Activated T-cell treated with anti-CD3 and anti-CD28 coated beads, Interleukin-2, amount 50 U/mL, for 24 hours (primary cell): Measurements from ENCODE around the gene HDAC9.

ENCODE experiments used
- DNase-seq: peaks from one replicate; pipeline ENCODE4 v3.0.0-alpha.2; 2020
- H3K27ac Mint-ChIP-seq: 2 replicates; pipeline ENCODE4 v1.8.0; 2020; ENCODE audit warnings: mild to moderate bottlenecking, mixed read lengths
- H3K27me3 Mint-ChIP-seq: 2 replicates; pipeline ENCODE4 v1.8.0; 2020; ENCODE audit warnings: mixed read lengths
- H3K36me3 Mint-ChIP-seq: 2 replicates; pipeline ENCODE4 v1.8.0; 2020; ENCODE audit warnings: low read depth, mixed read lengths
- H3K4me1 Mint-ChIP-seq: 2 replicates; pipeline ENCODE4 v1.8.0; 2020; ENCODE audit warnings: low read depth, mixed read lengths
- H3K4me3 Mint-ChIP-seq: 2 replicates; pipeline ENCODE4 v1.8.0; 2020; ENCODE audit warnings: mild to moderate bottlenecking, moderate library complexity, mixed read lengths
- H3K9me3 Mint-ChIP-seq: 2 replicates; pipeline ENCODE4 v1.8.0; 2020; ENCODE audit warnings: mixed read lengths

Gene HDAC9

DNA sequence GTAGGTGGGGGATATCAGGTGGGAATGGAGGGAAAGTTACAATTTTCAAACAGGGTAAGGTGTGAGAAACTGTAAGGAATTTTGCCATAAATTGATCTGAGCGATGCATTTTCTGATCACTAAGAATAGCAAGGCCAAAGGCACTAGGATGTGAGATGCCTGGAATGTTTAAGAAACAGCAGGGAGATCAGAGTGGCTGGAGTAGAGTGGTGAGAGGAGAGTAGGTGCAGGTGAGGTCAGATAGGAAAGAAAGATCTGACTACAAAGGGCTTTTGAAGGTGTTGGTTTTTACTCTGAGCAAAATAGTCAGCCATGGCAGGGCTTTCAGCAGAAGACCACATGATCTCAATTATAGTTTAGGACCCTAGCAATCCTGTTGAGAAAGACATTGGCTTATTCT lies 55.0 kb downstream of the HDAC9 start:
- Mint-ChIP-seq H3K27ac (no peak overlapping the region), H3K27me3 (no peaks in the 10 kb centered on the region), H3K36me3 (no peaks in the 10 kb centered on the region), H3K4me1 (no peaks in the 10 kb centered on the region), H3K9me3 (no peaks in the 10 kb centered on the region), H3K4me3 (no peak overlapping the region)
- no peak for DNase-seq

GRCh38 chr7:18552316-18552916 lies 56.9 kb downstream of the HDAC9 start:
- Mint-ChIP-seq H3K27ac (no peak overlapping the region), H3K9me3 (no peaks in the 10 kb centered on the region), H3K4me3 (no peak overlapping the region), H3K36me3 (no peaks in the 10 kb centered on the region), H3K27me3 (peaks cover 3% of the 10 kb centered on the region), H3K4me1 (no peaks in the 10 kb centered on the region)
- DNase-seq: no peak

DNA sequence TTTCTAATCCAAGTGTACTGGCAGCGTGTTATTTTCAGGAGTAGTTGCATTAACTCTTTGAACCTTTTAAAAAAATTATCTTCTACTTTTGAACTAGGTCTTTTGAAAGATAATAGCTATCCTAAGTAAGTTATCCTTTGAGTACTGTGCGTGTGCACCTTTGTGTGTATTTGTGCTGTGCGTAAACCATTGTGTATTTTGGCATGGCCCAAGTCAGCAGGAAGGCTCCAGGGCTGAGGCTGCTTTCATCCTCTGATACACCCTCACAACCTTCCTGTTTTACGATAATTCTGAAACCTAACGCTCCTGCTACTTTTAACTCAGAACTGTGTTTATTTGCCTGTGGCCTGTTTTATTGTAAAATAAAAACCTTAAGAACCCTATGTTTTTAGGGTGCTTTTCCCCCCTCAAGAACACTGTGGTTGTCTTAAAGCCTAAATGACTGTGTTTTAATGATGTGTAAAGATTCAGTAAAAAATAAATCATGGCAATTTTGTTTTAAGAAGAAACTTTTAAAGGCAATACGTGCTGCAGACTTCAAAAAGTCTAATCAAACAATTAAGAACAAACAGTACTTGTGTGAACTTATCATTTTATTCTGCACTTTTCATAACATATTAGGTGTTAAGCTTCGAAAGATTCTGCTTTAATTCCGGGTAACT lies 57.5 kb downstream of the HDAC9 start:
- Mint-ChIP-seq H3K27me3 (peaks cover 3% of the 10 kb centered on the region), H3K4me3 (no peak overlapping the region), H3K36me3 (no peaks in the 10 kb centered on the region), H3K27ac (no peak overlapping the region), H3K4me1 (no peaks in the 10 kb centered on the region), H3K9me3 (no peaks in the 10 kb centered on the region)
- no peak for DNase-seq

DNA sequence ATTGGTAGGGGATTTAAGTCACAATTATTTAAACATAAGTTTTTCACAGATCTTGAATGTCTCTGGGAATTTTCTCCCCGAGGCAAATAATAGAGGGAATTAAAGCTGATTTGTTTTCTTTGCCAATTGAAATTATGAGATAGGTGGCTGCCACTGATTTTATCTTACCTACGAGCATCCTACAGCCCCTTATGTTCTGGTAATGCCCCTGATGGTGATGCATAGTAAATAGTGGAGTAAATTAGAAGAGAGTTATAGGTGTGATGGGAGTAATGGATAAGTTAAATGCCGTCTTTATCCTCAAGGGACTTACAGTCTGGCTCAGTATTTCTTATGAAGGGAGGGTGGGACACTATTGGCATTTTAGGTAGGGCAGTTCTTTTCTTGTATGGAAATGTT lies 58.1 kb downstream of the HDAC9 start:
- DNase-seq: no peak
- Mint-ChIP-seq H3K9me3 (no peaks in the 10 kb centered on the region), H3K27me3 (peaks cover 3% of the 10 kb centered on the region), H3K27ac (no peak overlapping the region), H3K4me3 (no peak overlapping the region), H3K4me1 (no peaks in the 10 kb centered on the region), H3K36me3 (no peaks in the 10 kb centered on the region)

DNA sequence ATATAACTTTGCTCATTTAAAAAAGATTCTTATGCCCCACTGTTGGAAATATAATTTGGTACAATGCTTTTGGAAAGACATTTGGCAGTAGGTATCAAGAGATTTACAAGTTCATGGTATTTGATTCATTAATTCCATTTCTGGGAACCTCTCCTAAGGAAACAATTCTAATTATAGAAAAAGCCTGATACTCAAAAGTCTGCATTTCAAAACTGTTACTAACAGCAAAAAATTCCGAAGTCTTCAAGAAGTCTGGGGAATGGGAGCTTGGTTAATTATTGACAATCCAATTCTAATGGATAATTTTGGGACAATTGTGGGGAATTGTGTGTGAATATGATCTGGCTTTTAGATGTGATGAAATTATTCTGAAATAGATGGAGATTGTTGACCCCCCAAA lies 59.6 kb downstream of the HDAC9 start:
- Mint-ChIP-seq H3K9me3 (no peaks in the 10 kb centered on the region), H3K4me3 (no peak overlapping the region), H3K4me1 (no peaks in the 10 kb centered on the region), H3K27me3 (peaks cover 3% of the 10 kb centered on the region), H3K27ac (no peak overlapping the region), H3K36me3 (no peaks in the 10 kb centered on the region)
- DNase-seq: no peak

DNA sequence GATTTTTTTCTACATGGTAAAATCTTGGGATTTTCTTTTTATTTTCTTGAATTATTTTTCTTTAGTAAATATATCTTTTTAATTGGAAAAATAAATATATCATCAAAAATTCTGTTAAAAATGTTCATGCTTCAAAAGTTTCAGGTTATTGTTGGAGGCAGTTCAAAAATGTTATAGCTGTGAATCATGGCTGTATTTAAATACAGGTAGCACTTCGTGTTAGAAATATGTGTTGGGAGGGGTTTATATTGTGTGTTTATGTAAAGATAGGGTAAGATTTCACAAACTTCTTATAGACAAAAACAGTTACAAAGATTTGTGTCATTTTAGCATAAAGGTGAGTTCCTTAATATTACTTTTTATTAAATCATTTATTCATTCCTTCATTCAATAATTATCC lies 60.4 kb downstream of the HDAC9 start:
- H3K36me3 Mint-ChIP-seq: no peaks in the 10 kb centered on the region
- H3K27me3 Mint-ChIP-seq: peaks cover 3% of the 10 kb centered on the region
- no peaks in the 10 kb centered on the region for H3K4me1 Mint-ChIP-seq
- H3K9me3 Mint-ChIP-seq: no peaks in the 10 kb centered on the region
- DNase-seq: no peak
- H3K27ac Mint-ChIP-seq: no peak overlapping the region
- no peak overlapping the region for H3K4me3 Mint-ChIP-seq

GRCh38 chr7:18558503-18558902 lies 63.0 kb downstream of the HDAC9 start:
- H3K27ac Mint-ChIP-seq: no peak overlapping the region

GRCh38 chr7:18558910-18559309 lies 63.4 kb downstream of the HDAC9 start:
- H3K27ac Mint-ChIP-seq: no peak overlapping the region
- no peak for DNase-seq
- no peak overlapping the region for H3K4me3 Mint-ChIP-seq
- no peaks in the 10 kb centered on the region for H3K4me1 Mint-ChIP-seq
- H3K27me3 Mint-ChIP-seq: peaks cover 3% of the 10 kb centered on the region
- no peaks in the 10 kb centered on the region for H3K36me3 Mint-ChIP-seq
- H3K9me3 Mint-ChIP-seq: no peaks in the 10 kb centered on the region

More at GRCh38 chr7:18558503-18558902, 63.0 kb downstream of the HDAC9 start:
- no peak for DNase-seq
- no peak overlapping the region for H3K4me3 Mint-ChIP-seq
- no peaks in the 10 kb centered on the region for H3K9me3 Mint-ChIP-seq
- H3K27me3 Mint-ChIP-seq: peaks cover 3% of the 10 kb centered on the region
- H3K4me1 Mint-ChIP-seq: no peaks in the 10 kb centered on the region
- no peaks in the 10 kb centered on the region for H3K36me3 Mint-ChIP-seq

GRCh38 chr7:18559756-18560155 lies 64.2 kb downstream of the HDAC9 start:
- H3K27me3 Mint-ChIP-seq: peaks cover 3% of the 10 kb centered on the region
- H3K9me3 Mint-ChIP-seq: no peaks in the 10 kb centered on the region
- DNase-seq: no peak
- H3K36me3 Mint-ChIP-seq: no peaks in the 10 kb centered on the region
- no peak overlapping the region for H3K27ac Mint-ChIP-seq
- H3K4me3 Mint-ChIP-seq: no peak overlapping the region
- H3K4me1 Mint-ChIP-seq: no peaks in the 10 kb centered on the region

DNA sequence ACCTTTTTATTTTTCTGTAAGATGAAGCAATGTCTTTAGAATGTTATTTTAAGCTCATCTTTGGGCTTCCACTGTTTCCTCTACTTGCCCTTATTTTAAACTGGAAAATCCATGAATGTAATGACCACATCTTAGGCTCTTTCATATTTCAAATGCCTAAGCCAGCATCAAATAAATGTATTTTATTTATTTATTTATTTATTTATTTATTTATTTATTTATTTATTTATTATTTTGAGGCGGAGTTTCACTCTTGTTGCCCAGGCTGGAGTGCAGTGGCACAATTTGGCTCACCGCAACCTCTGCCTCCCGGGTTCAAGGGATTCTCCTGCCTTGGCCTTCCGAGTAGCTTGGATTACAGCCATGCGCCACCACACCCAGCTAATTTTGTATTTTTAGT lies 69.2 kb downstream of the HDAC9 start:
- Mint-ChIP-seq H3K27me3 (no peaks in the 10 kb centered on the region), H3K27ac (no peak overlapping the region), H3K4me3 (no peak overlapping the region), H3K4me1 (no peaks in the 10 kb centered on the region), H3K9me3 (no peaks in the 10 kb centered on the region), H3K36me3 (no peaks in the 10 kb centered on the region)
- DNase-seq: no peak

- Mint-ChIP-seq H3K27ac (no peak overlapping the region), H3K9me3 (no peaks in the 10 kb centered on the region), H3K4me1 (no peaks in the 10 kb centered on the region), H3K27me3 (no peaks in the 10 kb centered on the region), H3K4me3 (no peak overlapping the region), H3K36me3 (no peaks in the 10 kb centered on the region)
- DNase-seq: no peak
These were observed 69.8 kb downstream of the HDAC9 start for GRCh38 chr7:18565337-18565736.

- Mint-ChIP-seq H3K27ac (no peak overlapping the region), H3K27me3 (no peaks in the 10 kb centered on the region), H3K4me3 (no peak overlapping the region), H3K36me3 (no peaks in the 10 kb centered on the region), H3K4me1 (no peaks in the 10 kb centered on the region), H3K9me3 (no peaks in the 10 kb centered on the region)
- no peak for DNase-seq
These were observed 70.7 kb downstream of the HDAC9 start for GRCh38 chr7:18566205-18566604.

DNA sequence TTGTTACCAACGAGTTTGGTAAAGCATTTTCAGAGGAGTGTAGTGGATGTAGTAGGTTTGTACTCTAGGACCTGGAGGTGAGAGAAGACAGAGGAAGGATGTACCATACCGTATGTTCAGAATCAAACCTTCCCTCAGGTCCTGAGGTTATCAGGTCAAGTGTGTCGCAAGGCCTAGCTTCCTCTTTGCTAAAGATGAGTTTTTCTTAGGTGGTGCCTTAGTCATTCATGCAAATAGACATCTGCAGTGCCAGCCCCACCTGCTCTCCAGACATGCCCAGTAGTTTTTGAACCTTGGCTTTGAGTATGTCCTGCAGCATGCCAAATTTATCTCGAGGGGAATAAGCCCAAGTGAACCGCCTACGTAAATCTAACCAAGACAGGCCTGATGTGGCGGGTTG lies 71.3 kb downstream of the HDAC9 start:
- Mint-ChIP-seq H3K27me3 (no peaks in the 10 kb centered on the region), H3K36me3 (no peaks in the 10 kb centered on the region), H3K9me3 (no peaks in the 10 kb centered on the region), H3K4me3 (no peak overlapping the region), H3K4me1 (no peaks in the 10 kb centered on the region), H3K27ac (no peak overlapping the region)
- no peak for DNase-seq

DNA sequence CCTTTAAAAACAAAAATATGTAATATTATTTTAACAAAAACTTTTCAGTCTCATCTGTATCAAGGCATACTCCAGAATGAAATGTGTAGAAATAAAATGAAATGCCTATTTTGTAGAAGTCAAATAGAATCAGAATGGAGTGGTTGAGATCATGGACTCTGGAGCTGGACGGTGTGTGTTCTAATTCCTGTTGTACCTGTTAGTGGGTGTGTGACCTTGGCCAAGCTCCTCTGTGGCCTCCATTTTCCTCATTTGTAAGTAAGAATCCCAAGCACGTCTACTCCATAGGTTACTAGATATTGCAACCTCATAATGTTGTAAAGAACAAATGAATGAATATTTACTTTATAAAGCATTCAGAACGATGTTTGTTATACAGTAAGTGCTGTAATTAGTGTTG lies 74.9 kb downstream of the HDAC9 start:
- Mint-ChIP-seq H3K27me3 (no peaks in the 10 kb centered on the region), H3K9me3 (no peaks in the 10 kb centered on the region), H3K4me3 (no peak overlapping the region), H3K27ac (no peak overlapping the region), H3K4me1 (no peaks in the 10 kb centered on the region), H3K36me3 (no peaks in the 10 kb centered on the region)
- DNase-seq: no peak

- no peak overlapping the region for H3K27ac Mint-ChIP-seq
These were observed 75.4 kb downstream of the HDAC9 start for GRCh38 chr7:18570890-18571478.

More at GRCh38 chr7:18570890-18571478, 75.4 kb downstream of the HDAC9 start:
- no peak for DNase-seq
- Mint-ChIP-seq H3K27me3 (no peaks in the 10 kb centered on the region), H3K36me3 (no peaks in the 10 kb centered on the region), H3K4me1 (no peaks in the 10 kb centered on the region), H3K9me3 (no peaks in the 10 kb centered on the region), H3K4me3 (no peak overlapping the region)
